ENCODE results near the gene PCDHB1.

DNA sequence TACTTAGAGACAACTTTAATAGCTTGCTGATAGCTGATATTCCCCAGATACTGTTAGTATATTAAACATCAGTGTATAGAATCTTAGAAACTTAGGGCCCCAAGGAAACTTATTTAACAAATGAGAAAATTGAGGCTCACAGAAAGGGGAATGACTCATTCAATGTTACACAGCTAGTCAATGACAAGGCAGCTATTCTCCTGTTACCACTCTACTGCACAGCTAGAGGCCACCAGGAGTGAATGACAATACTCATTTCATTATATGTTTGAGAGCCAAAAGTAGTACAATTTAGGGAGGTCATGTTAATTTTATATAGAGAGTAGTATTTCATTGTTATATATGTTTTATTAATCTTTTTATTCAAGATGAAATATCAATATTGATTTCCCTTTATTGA lies 33.2 kb upstream of the PCDHB1 start:
- TF ChIP-seq, protein P1, sequence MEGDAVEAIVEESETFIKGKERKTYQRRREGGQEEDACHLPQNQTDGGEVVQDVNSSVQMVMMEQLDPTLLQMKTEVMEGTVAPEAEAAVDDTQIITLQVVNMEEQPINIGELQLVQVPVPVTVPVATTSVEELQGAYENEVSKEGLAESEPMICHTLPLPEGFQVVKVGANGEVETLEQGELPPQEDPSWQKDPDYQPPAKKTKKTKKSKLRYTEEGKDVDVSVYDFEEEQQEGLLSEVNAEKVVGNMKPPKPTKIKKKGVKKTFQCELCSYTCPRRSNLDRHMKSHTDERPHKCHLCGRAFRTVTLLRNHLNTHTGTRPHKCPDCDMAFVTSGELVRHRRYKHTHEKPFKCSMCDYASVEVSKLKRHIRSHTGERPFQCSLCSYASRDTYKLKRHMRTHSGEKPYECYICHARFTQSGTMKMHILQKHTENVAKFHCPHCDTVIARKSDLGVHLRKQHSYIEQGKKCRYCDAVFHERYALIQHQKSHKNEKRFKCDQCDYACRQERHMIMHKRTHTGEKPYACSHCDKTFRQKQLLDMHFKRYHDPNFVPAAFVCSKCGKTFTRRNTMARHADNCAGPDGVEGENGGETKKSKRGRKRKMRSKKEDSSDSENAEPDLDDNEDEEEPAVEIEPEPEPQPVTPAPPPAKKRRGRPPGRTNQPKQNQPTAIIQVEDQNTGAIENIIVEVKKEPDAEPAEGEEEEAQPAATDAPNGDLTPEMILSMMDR (conservative IDR thresholded peaks at IDR 0.05 in 1 of 2, IDR thresholded peaks at IDR 0.05 in 1 of 2; ENCODE audit: extremely low read depth in 1 of 2, insufficient read depth in 1 of 2, low read depth in 1 of 2, low read length in 2 of 2) = no peak
- TF ChIP-seq EZH2 (IDR thresholded peaks at IDR 0.05; ENCODE audit: borderline replicate concordance, low read length) = no peak

Data from mammary epithelial cell (primary cell).